D721Med (cell line): Measurements from ENCODE around the gene ZNF334.

ENCODE experiments used
- DNase-seq: peaks from one replicate; pipeline ENCODE4 v3.0.0; 2011; ENCODE audit warnings: low spot score; ENCODE audit not compliant: insufficient read length
- FAIRE-seq: peaks from 2 replicates; lab custom pipeline; 2011; peaks lifted over from hg19 to GRCh38; lab: Jason Lieb, UNC
- CTCF ChIP-seq: IDR thresholded peaks from 2 replicates; pipeline ENCODE4 v1.5.1; 2012; ENCODE audit warnings: mild to moderate bottlenecking, control low read depth; ENCODE audit not compliant: insufficient read depth; ENCODE audit errors: missing control alignments

The ZNF334 gene

GRCh38 chr20:46485431-46485830 is 27.9 kb downstream of the ZNF334 start:
- FAIRE-seq: no peak
- no peak for TF ChIP-seq CTCF
- no peak for DNase-seq

- TF ChIP-seq CTCF: no peak
- FAIRE-seq (no peak), DNase-seq (no peak)
Measured at GRCh38 chr20:46484954-46485353, 28.4 kb downstream of the ZNF334 start.

- DNase-seq (no peak), FAIRE-seq (no peak)
- TF ChIP-seq CTCF: no peak
Measured at GRCh38 chr20:46483879-46484278, 29.5 kb downstream of the ZNF334 start.

GRCh38 chr20:46482864-46483263 is 30.5 kb downstream of the ZNF334 start:
- TF ChIP-seq CTCF: no peak
- FAIRE-seq (no peak), DNase-seq (no peak)

GRCh38 chr20:46477640-46478039 is 35.7 kb downstream of the ZNF334 start:
- no peak for FAIRE-seq
- TF ChIP-seq CTCF: no peak
- DNase-seq: no peak

GRCh38 chr20:46477225-46477624 is 36.1 kb downstream of the ZNF334 start:
- DNase-seq (no peak), FAIRE-seq (no peak)
- no peak for TF ChIP-seq CTCF

- FAIRE-seq: no peak
- no peak for TF ChIP-seq CTCF
- DNase-seq: no peak
Measured at GRCh38 chr20:46468508-46468907, 44.9 kb downstream of the ZNF334 start.
